GM23248 (cell line): ENCODE measurements around the gene ZNF292.

ENCODE experiments used
- EZH2 ChIP-seq: fragments of 200-600 bp; sonication (generic); IDR thresholded peaks from 2 replicates; pipeline ENCODE4 v1.6.1; 2018; ENCODE audit warnings: antibody characterized with exemption, mild to moderate bottlenecking; ENCODE audit not compliant: insufficient read depth, poor library complexity, severe bottlenecking
- EZH2phosphoT487 ChIP-seq: fragments of 200-600 bp; sonication (generic); IDR thresholded peaks from 2 replicates; pipeline ENCODE4 v1.6.1; 2018; ENCODE audit warnings: antibody characterized with exemption, moderate library complexity, mild to moderate bottlenecking, low read depth; ENCODE audit not compliant: insufficient read depth

GRCh38 chr6:87115402-87116135 lies 39.8 kb upstream of the ZNF292 start:
- no peak for TF ChIP-seq EZH2phosphoT487
- TF ChIP-seq EZH2: no peak
